ENCODE results near the gene CWF19L2. TPM values are rescaled to one million over a fixed set of nuclear protein-coding genes. Genes with fewer than 3 reads are reported as not detected.

The CWF19L2 gene
- total RNA-seq, 1 experiment from 2014 or later = 7.8 TPM

DNA sequence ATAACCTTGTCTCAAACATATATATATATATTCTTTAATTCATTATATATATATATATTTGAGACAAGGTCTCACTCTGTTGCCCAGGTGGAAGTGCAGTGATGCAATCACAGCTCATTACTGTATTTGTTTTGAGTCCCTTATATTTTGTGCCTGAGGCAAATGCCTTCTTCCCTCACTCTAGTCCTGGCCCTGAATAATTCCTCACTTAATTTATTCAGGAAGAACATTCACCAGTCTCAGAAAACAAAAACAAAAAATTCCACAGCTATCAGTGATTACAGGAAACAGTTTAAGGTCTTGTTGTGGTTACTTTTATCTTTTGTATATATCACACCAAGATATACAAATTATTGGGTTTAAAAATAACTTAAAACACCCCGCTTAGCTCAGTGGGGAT is 155.7 kb downstream of the CWF19L2 start:
- peak; percentile 72 for DNase-seq (ENCODE audit: low read depth)

- no peak for DNase-seq (ENCODE audit: low read depth)
These were observed 163.8 kb downstream of the CWF19L2 start for GRCh38 chr11:107293677-107294344.

GRCh38 chr11:107282195-107282594 is 175.4 kb downstream of the CWF19L2 start:
- DNase-seq (ENCODE audit: low read depth) = no peak

Other genes with a start within 250 kb of the CWF19L2 start
- gene ALKBH8, start 107.9 kb upstream of the CWF19L2 start, total RNA-seq (2014; rRNA removed; shearing (Covaris generic)) = 10.0 and 11.1 TPM in 2 replicates
- gene ELMOD1, start 133.3 kb upstream of the CWF19L2 start, total RNA-seq (2014; rRNA removed; shearing (Covaris generic)) = 0.39 TPM in 1 of 2 replicates, not detected in the other

Data from M059J (cell line).